ENCODE results near the gene MMP14. TPM values are rescaled to one million over a fixed set of nuclear protein-coding genes. Genes with fewer than 3 reads are reported as not detected.
A peak's percentile ranks its signal among the peaks of the same experiment; 100 is the strongest.

MMP14 gene
- total and polyA plus RNA-seq, 2 of the 13 experiments (the other 11 are each of a cell fraction or from before 2014, with no cell fraction given), result 5.2 to 9.8 TPM

DNA sequence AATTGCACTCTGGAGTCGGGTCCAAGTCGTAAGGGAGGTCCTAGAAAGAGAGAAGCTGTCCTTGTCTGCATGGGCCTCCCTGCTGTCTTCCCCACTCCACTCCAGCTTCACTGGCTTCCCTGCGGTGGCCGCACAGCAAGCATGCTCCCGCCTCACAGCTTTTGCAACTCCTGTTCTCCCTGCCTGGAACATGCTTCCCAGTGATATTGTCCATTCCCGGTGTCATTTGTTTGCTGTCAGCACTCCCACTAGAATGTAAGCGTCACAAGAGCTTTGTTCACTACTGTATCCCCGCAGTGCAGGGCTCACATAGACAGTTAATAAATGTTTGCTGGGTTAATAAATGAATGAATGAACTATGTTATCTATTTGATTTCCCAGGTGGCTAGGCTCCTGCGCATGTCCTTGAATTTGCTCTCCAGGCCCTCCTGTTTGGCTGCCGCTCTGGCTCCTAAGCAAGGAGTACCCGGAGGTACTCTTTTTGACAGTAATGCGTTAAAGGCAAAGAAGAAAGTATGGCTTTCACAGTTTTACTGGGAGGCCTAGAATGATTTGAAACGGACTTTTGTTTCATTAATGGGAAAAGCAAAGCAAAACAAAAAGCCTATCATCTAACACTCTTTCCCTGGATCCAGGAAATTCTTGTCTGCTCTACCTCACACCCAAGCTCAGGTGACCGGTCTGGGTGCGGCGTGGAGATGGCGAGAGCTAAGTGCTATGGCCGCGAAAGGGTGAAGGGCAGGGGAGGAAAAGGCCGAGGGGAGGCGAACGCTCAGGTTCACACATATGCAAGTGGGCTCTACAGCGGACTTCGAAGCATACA, 15.0 kb upstream of the MMP14 start (continued):
- TF ChIP-seq, protein P1, sequence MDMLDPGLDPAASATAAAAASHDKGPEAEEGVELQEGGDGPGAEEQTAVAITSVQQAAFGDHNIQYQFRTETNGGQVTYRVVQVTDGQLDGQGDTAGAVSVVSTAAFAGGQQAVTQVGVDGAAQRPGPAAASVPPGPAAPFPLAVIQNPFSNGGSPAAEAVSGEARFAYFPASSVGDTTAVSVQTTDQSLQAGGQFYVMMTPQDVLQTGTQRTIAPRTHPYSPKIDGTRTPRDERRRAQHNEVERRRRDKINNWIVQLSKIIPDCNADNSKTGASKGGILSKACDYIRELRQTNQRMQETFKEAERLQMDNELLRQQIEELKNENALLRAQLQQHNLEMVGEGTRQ (IDR thresholded peaks at IDR 0.05; ENCODE audit: low read depth, low read length), result no peak
- TF ChIP-seq, protein P1 (CRISPR knock-in tag; IDR thresholded peaks at IDR 0.05; ENCODE audit: borderline replicate concordance), result no peak
- peak; percentile 30; the same call in 1 of the 2 replicates for TF ChIP-seq MIER2 (CRISPR knock-in tag; IDR thresholded peaks at IDR 0.05)
- TF ChIP-seq ZNF30 (CRISPR knock-in tag; IDR thresholded peaks at IDR 0.05), result peak; percentile 88; the same call in 1 of the 2 replicates
- TF ChIP-seq ZNF329 (CRISPR knock-in tag; IDR thresholded peaks at IDR 0.05; ENCODE audit: low read depth), result no peak
- TF ChIP-seq ZSCAN21 (CRISPR knock-in tag; IDR thresholded peaks at IDR 0.05; ENCODE audit: borderline replicate concordance), result peak; percentile 67
- peak; percentile 69; the same call in 1 of the 2 replicates for TF ChIP-seq ZNF567 (CRISPR knock-in tag; IDR thresholded peaks at IDR 0.05; ENCODE audit: borderline replicate concordance)
- TF ChIP-seq, protein P2, sequence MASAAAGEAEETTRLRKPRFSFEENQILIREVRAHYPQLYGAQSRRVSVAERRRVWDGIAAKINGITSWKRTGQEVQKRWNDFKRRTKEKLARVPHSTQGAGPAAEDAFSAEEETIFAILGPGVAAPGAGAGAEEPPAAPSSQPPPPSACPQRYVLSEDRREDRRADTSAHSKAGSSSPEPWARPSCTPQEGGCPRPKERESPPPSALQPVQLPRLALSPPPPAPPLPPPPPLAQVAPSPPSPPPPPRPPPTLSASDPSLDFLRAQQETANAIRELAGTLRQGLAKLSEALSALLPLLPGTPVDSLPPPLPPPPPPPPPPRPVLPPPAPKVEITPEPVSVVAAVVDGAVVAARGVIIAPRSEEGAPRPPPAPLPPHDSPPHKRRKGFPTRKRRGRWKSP (CRISPR knock-in tag; IDR thresholded peaks at IDR 0.05), result peak; percentile 86; the same call in 1 of the 2 replicates
- TF ChIP-seq REXO4 (CRISPR knock-in tag; IDR thresholded peaks at IDR 0.05; ENCODE audit: borderline replicate concordance), result peak; percentile 49; the same call in 1 of the 2 replicates
- TF ChIP-seq ZNF3 (CRISPR knock-in tag; IDR thresholded peaks at IDR 0.05), result peak; percentile 73; the same call in 1 of the 2 replicates
- peak; percentile 69; the same call in 1 of the 2 replicates for TF ChIP-seq ZNF160 (CRISPR knock-in tag; IDR thresholded peaks at IDR 0.05)
- TF ChIP-seq ETV5 (CRISPR knock-in tag; IDR thresholded peaks at IDR 0.05; ENCODE audit: borderline replicate concordance), result 0 out of 2 replicates have a peak, but pooled peaks have one; percentile 46
- TF ChIP-seq ONECUT2 (CRISPR knock-in tag; IDR thresholded peaks at IDR 0.05), result no peak
- no peak for TF ChIP-seq EZH2 (conservative IDR thresholded peaks at IDR 0.05; ENCODE audit: low read depth, low read length)
- TF ChIP-seq, protein P3, sequence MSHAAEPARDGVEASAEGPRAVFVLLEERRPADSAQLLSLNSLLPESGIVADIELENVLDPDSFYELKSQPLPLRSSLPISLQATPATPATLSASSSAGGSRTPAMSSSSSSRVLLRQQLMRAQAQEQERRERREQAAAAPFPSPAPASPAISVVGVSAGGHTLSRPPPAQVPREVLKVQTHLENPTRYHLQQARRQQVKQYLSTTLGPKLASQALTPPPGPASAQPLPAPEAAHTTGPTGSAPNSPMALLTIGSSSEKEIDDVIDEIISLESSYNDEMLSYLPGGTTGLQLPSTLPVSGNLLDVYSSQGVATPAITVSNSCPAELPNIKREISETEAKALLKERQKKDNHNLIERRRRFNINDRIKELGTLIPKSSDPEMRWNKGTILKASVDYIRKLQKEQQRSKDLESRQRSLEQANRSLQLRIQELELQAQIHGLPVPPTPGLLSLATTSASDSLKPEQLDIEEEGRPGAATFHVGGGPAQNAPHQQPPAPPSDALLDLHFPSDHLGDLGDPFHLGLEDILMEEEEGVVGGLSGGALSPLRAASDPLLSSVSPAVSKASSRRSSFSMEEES (CRISPR knock-in tag; IDR thresholded peaks at IDR 0.05), result peak; percentile 90; the same call in 1 of the 2 replicates
- peak; percentile 73; the same call in 1 of the 2 replicates for TF ChIP-seq ATF7-NPFF (CRISPR knock-in tag; IDR thresholded peaks at IDR 0.05; ENCODE audit: low read depth)
- peak; percentile 73; the same call in 1 of the 2 replicates for TF ChIP-seq AKAP8 (CRISPR knock-in tag; IDR thresholded peaks at IDR 0.05)
- TF ChIP-seq, protein P4, sequence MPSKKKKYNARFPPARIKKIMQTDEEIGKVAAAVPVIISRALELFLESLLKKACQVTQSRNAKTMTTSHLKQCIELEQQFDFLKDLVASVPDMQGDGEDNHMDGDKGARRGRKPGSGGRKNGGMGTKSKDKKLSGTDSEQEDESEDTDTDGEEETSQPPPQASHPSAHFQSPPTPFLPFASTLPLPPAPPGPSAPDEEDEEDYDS (CRISPR knock-in tag; IDR thresholded peaks at IDR 0.05), result peak; percentile 55
- TF ChIP-seq ARNTL (CRISPR knock-in tag; IDR thresholded peaks at IDR 0.05), result peak; percentile 71
- TF ChIP-seq KLF15 (CRISPR knock-in tag; IDR thresholded peaks at IDR 0.05; ENCODE audit: borderline replicate concordance), result no peak; the same call in 1 of the 2 replicates
- TF ChIP-seq, protein P5, sequence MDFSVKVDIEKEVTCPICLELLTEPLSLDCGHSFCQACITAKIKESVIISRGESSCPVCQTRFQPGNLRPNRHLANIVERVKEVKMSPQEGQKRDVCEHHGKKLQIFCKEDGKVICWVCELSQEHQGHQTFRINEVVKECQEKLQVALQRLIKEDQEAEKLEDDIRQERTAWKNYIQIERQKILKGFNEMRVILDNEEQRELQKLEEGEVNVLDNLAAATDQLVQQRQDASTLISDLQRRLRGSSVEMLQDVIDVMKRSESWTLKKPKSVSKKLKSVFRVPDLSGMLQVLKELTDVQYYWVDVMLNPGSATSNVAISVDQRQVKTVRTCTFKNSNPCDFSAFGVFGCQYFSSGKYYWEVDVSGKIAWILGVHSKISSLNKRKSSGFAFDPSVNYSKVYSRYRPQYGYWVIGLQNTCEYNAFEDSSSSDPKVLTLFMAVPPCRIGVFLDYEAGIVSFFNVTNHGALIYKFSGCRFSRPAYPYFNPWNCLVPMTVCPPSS (IDR thresholded peaks at IDR 0.05), result no peak
- TF ChIP-seq ZNF589 (CRISPR knock-in tag; conservative IDR thresholded peaks at IDR 0.05), result no peak
- peak; percentile 53; the same call in 1 of the 2 replicates for TF ChIP-seq CBFB (CRISPR knock-in tag; IDR thresholded peaks at IDR 0.05)
- TF ChIP-seq ZNF792 (CRISPR knock-in tag; IDR thresholded peaks at IDR 0.05), result peak; percentile 87; the same call in 1 of the 2 replicates
